Measurements from ENCODE around the gene GPS1.

The GPS1 gene

DNA sequence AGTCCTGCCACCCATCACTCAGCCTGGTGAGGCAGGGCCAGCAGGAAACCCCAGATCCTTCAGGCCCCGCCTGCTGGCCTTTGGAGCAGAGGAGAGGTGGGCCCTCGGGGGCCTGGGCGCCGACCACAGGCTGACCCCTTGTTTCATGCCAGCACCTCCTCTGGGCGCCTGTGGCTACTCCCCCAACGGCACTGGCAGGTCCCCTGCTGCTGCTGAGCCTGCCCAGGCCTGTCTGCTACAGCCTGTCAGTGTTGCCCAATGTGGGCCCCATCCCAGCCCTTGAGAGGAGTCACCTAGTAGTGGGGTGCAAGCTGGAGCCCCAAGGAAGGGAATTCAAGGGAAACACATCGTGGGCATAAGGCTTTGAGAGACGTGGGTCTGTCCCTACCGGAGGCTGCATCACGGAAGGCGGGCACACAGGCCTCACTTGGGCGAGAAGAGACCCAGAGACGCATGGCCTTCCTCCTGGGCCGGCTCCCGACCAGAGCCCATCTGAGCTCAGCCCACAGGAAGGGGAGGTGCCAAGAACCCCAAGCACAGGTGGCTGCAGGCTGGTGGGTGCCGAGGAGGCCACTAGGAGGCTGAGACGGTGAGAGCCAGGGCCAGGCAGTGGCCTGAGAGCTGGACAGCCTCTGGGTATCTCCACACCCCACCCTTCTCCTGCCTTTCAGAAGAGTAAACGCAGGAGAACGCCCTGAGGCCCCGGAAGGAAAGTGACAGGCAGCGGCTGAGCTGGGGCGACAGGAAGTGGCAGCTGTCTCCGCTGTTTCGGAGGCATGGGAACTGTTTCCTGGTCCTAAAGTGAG lies 54.4 kb downstream of the GPS1 start:
- Histone ChIP-seq H3K27me3 (ENCODE audit: control insufficient read depth in 1 of 2, insufficient read depth in 2 of 2, low read length in 2 of 2) (no peaks in the 10 kb centered on the region), H3K4me3 (ENCODE audit: low read depth in 1 of 2, low read length in 2 of 2) (peak overlapping the region; percentile 59 to 77), H3K27ac (ENCODE audit: low read depth, low read length) (peak overlapping the region; percentile 73), H3K9me3 (ENCODE audit: control insufficient read depth in 1 of 2, low read length in 2 of 2) (no peaks in the 10 kb centered on the region), H3K9ac (ENCODE audit: low read depth in 1 of 2, low read length in 2 of 2) (peak overlapping the region; percentile 69 to 82), H3K36me3 (ENCODE audit: control insufficient read depth in 1 of 2, insufficient read depth in 2 of 2, low read length in 2 of 2) (no peaks in the 10 kb centered on the region), H3K4me1 (ENCODE audit: control insufficient read depth in 1 of 2, insufficient read depth in 2 of 2, low read length in 2 of 2) (peaks cover 28 to 40% of the 10 kb centered on the region in 2 donors)

DNA sequence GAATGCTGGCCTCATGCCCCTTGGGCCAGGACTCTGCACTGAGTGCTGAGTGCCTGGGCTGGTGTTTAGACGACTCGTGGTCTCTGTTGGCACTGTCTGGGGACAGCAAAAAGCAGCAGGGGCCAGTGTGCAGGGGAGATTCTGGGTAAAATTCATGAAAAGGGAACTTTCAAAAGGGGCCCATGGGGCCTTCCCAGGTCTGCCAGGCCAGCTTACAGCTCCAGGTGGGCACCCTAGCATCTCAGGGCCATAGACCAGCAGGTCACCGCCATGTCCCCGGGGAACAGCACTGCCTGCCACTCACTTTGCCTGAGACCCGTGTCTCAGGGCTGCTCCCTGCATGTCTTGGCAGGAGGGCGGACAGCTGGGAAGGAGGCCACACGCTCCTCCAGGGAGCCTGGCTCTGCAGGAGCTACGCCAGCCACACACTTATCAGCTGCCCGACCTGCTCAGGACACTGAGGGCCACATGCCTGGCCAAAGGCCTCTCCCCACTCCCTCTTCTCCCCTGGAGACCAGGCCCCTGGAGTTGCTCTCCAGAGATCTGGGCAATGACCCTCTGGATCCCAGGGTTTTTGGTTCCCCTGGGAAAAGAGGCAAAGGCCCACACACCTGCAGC lies 55.1 kb downstream of the GPS1 start:
- H3K27ac ChIP-seq (ENCODE audit: low read depth, low read length): peak overlapping the region; percentile 73
- H3K9me3 ChIP-seq (ENCODE audit: control insufficient read depth in 1 of 2, low read length in 2 of 2): no peaks in the 10 kb centered on the region
- peak overlapping the region; percentile 69 to 82 for H3K9ac ChIP-seq (ENCODE audit: low read depth in 1 of 2, low read length in 2 of 2)
- H3K36me3 ChIP-seq (ENCODE audit: control insufficient read depth in 1 of 2, insufficient read depth in 2 of 2, low read length in 2 of 2): no peaks in the 10 kb centered on the region
- no peaks in the 10 kb centered on the region for H3K27me3 ChIP-seq (ENCODE audit: control insufficient read depth in 1 of 2, insufficient read depth in 2 of 2, low read length in 2 of 2)
- H3K4me1 ChIP-seq (ENCODE audit: control insufficient read depth in 1 of 2, insufficient read depth in 2 of 2, low read length in 2 of 2): peaks cover 24 to 34% of the 10 kb centered on the region in 2 donors
- peak overlapping the region; percentile 59 to 77 for H3K4me3 ChIP-seq (ENCODE audit: low read depth in 1 of 2, low read length in 2 of 2)
